ENCODE data around the gene SPEF2.
"Not testable (repeated sequence)": the region's sequence is repeated elsewhere in the genome, so short reads cannot be mapped to it uniquely, and the experiment has no call there.

The SPEF2 gene

DNA sequence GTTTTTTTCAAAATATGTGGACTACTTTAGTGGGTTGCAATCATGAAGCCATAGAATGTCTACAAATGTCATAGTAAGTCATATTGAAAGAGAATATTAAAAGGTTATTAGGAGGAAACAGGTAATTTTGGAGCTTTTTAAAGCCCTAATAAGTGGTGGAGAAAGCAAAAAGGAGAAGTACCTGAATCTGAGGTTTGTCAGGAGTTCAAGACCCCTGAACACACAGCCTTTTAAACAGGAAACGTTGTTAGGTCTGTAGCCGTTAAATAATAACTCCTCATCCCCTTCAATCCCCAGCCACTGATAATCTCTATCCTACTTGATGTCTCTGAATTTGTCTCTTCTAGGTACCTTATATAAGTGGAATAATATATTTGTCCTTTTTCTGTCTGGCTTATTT is 51.1 kb downstream of the SPEF2 start:
- TF ChIP-seq, protein P1, sequence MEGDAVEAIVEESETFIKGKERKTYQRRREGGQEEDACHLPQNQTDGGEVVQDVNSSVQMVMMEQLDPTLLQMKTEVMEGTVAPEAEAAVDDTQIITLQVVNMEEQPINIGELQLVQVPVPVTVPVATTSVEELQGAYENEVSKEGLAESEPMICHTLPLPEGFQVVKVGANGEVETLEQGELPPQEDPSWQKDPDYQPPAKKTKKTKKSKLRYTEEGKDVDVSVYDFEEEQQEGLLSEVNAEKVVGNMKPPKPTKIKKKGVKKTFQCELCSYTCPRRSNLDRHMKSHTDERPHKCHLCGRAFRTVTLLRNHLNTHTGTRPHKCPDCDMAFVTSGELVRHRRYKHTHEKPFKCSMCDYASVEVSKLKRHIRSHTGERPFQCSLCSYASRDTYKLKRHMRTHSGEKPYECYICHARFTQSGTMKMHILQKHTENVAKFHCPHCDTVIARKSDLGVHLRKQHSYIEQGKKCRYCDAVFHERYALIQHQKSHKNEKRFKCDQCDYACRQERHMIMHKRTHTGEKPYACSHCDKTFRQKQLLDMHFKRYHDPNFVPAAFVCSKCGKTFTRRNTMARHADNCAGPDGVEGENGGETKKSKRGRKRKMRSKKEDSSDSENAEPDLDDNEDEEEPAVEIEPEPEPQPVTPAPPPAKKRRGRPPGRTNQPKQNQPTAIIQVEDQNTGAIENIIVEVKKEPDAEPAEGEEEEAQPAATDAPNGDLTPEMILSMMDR (IDR thresholded peaks at IDR 0.05; ENCODE audit: low read length, missing control alignments) = no peak
- H3K4me3 ChIP-seq (replicated peaks; ENCODE audit: low read depth, low read length) = no peak overlapping the region
- no peak for DNase-seq (ENCODE audit: low read depth)

DNA sequence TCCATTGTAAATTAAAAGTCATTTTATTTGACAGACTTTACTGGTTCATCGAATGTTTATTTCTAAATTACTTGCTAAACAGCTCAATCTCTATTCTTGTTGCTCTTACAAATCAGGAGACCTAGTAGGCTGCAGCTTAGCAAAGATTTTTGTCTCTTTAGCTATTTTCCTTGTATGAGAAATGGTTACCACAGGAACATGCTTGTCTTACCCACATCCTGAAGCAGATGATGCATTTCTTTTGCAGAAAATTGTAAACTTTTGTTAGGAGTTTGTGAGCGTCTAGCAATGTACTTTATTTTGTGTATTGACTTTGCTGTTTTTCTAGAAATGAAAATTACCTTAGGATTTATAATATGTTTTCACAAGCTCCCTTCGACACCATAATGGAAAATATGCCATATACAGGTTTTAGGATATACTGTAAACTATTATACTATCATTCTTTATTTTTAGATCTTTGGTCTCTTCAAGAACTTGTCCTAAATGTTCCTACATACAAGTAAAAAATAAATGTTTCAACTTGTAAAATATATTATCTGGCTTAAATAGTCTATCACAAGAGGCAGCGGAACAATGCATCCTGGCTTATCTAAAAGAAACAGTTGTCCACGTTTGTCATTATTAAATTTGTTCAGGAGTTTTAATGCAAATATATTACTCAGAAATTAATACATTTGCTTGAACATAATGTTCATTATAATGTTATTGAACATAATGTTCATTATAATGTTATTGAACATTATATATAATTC is 54.1 kb downstream of the SPEF2 start:
- no peak for DNase-seq (ENCODE audit: low read depth)
- TF ChIP-seq, protein P1 (IDR thresholded peaks at IDR 0.05; ENCODE audit: low read length, missing control alignments) = no peak
- no peak overlapping the region for H3K4me3 ChIP-seq (replicated peaks; ENCODE audit: low read depth, low read length)

DNA sequence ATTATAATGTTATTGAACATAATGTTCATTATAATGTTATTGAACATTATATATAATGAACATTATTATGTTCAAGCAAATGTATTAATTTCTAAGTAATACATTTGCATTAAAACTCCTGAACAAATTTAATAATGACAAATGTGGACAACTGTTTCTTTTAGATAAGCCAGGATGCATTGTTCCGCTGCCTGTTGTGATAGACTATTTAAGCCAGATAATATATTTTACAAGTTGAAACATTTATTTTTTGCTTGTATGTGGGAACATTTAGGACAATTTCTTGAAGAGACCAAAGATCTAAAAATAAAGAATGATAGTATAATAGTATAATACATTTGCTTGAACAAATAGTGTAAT is 54.6 kb downstream of the SPEF2 start:
- not testable (repeated sequence) for H3K4me3 ChIP-seq (replicated peaks; ENCODE audit: low read depth, low read length); DNase-seq (ENCODE audit: low read depth)

DNA sequence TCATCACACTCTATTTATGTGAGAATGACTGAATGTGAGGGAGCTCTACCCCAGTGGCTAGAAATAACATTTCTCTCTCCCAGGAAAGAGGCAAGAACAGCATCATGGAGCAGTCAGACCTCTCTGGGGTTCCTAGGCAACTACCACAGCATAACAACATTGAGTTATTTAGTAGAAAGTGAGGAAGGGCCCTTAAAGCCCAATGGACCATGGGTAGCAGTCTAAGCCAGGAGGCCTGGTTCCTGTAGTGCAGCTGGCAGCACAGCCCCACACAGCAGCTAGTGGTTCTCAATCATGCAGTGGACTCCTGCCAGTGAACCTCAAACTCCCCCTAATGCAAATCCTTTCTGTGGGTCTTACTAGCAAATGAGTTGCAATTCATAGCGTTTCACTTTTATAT is 55.3 kb downstream of the SPEF2 start:
- TF ChIP-seq, protein P1 (IDR thresholded peaks at IDR 0.05; ENCODE audit: low read length, missing control alignments) = no peak
- no peak overlapping the region for H3K4me3 ChIP-seq (replicated peaks; ENCODE audit: low read depth, low read length)
- DNase-seq (ENCODE audit: low read depth) = no peak

DNA sequence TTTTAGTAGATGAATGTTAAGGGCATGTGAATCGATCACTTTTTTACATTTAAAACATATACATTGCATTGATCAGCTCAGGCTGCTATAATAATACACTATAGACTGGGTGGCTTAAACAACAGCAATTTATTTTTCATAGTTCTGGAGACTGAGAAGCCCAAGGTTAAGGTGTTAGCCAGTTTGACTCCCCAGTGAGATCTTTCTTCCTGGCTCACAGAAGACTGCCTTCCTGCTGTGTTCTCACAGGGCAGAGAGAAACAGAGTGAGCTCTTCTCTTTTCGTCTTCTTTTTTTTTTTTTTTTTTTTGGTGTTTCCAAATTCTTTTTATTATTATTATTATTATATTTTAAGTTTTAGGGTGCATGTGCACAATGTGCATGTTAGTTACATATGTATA is 56.4 kb downstream of the SPEF2 start:
- DNase-seq (ENCODE audit: low read depth) = no peak
- H3K4me3 ChIP-seq (replicated peaks; ENCODE audit: low read depth, low read length) = no peak overlapping the region
- TF ChIP-seq, protein P1 (IDR thresholded peaks at IDR 0.05; ENCODE audit: low read length, missing control alignments) = no peak

DNA sequence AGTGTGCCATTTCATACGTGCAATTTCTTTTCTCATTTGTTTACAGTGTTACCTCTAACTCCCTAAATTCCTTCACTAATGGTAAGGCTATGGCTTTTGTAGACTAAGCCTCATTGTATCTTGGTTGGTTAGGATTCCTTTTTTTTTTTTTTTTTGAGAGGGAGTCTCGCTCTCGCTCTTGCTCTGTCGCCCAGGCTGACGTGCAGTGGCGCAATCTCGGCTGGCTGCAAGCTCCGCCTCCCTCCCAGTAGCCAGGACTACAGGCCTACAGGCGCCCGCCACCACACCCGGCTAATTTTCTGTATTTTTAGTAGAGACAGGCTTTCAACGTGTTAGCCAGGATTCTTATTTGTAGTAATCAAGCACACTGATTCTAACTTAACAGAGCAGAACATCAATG is 57.7 kb downstream of the SPEF2 start:
- TF ChIP-seq, protein P1 (IDR thresholded peaks at IDR 0.05; ENCODE audit: low read length, missing control alignments) = no peak
- H3K4me3 ChIP-seq (replicated peaks; ENCODE audit: low read depth, low read length) = no peak overlapping the region
- no peak for DNase-seq (ENCODE audit: low read depth)

DNA sequence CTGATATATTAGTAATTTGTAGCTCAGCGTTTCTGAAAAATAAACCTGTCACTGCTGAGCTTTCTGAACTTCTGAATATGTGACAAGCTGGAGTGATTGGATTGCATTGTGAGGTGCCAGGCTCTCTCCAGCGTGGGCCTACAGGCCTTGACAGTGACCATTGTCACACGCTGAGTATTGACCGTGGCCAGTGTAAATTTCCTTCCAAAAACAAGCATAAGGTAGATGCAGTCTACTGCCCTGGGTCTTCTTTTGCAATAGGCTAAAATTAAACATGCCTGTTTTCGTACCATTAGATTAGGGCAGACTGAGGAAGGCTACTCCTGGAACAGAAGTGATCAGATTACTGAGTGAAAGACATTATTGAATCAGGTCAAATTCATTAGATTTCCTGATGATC is 60.2 kb downstream of the SPEF2 start:
- TF ChIP-seq, protein P1 (IDR thresholded peaks at IDR 0.05; ENCODE audit: low read length, missing control alignments) = no peak
- no peak overlapping the region for H3K4me3 ChIP-seq (replicated peaks; ENCODE audit: low read depth, low read length)
- no peak for DNase-seq (ENCODE audit: low read depth)
